NT2/D1 (cell line): ENCODE results near the gene SGK1.

Source experiments
- DNase-seq: peaks from one replicate; pipeline ENCODE4 v3.0.0-alpha.2; 2011; ENCODE audit warnings: low read depth, low spot score
- H3K27me3 ChIP-seq: 2 replicates; pipeline ENCODE4 v1.6.0; 2011; ENCODE audit warnings: mild to moderate bottlenecking; ENCODE audit not compliant: insufficient read length, insufficient read depth
- H3K36me3 ChIP-seq: 2 replicates; pipeline ENCODE4 v1.6.1; 2011; ENCODE audit warnings: mild to moderate bottlenecking, low read length, mixed read lengths; ENCODE audit not compliant: insufficient read depth, insufficient read length
- H3K4me1 ChIP-seq: 2 replicates; pipeline ENCODE4 v1.5.1; 2011; ENCODE audit not compliant: insufficient read depth, insufficient read length
- H3K4me3 ChIP-seq: 2 replicates; pipeline ENCODE4 v1.5.1; 2011; ENCODE audit warnings: low read depth; ENCODE audit not compliant: insufficient read length
- H3K9ac ChIP-seq: 2 replicates; pipeline ENCODE4 v1.6.0; 2011; ENCODE audit warnings: low read depth; ENCODE audit not compliant: insufficient read length
- H3K9me3 ChIP-seq: 2 replicates; pipeline ENCODE4 v1.5.1; 2011; ENCODE audit warnings: mild to moderate bottlenecking, low read length; ENCODE audit not compliant: insufficient read depth
- SUZ12 ChIP-seq: IDR thresholded peaks from 2 replicates; pipeline ENCODE4 v1.6.1; 2011; ENCODE audit not compliant: insufficient read length, insufficient read depth; ENCODE audit errors: extremely low read depth
- YY1 ChIP-seq: IDR thresholded peaks from 2 replicates; pipeline ENCODE4 v1.6.1; 2011; ENCODE audit not compliant: insufficient read length, insufficient read depth
- ZNF274 ChIP-seq: IDR thresholded peaks from 2 replicates; pipeline ENCODE4 v1.6.1; 2011; ENCODE audit warnings: mild to moderate bottlenecking, low read depth, low read length

Gene SGK1

DNA sequence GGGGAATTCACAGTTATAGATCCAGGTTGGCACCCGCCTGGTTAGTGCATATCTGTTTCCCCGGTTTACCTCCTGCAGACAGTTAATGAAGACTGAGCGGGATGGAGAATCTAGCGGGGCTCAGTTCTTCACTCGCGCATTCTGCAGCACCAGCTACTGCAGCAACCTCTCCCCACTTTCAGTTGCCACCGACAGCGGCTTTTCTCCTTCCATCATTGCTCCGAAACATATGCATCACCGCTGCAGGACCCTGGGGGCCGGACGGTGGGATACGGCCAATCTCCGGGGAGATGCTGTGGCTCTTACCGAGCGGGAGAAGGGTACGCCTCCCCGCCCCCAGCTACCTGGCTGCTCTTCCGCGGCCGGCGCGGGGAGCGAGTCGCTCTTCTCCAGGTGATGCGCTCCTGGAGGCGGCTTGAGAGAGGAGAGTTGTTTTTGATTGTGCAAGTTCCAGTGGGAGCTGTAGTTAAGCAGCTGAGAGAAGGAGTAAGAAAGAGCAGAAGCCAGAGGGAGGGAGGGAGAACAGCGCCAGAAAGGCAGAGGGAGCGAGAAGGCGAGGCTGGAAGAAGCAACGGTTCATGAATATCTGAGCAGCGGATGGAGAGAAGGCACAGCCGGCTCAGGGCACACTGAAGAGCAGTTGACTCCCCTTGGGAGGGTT lies at the start of gene SGK1:
TSS of gene SGK1 (minus strand) at position 642 of the 661 bp plus-strand sequence. CDS start 652 bp downstream, outside the sequence.
- no peak for TF ChIP-seq YY1
- no peak for TF ChIP-seq ZNF274
- no peak for TF ChIP-seq SUZ12
- DNase-seq, result peak; percentile 13
- peak within 1 kb of the TSS; percentile 32 for H3K4me3 ChIP-seq
- no peak within 1 kb of the TSS for H3K9ac ChIP-seq
- H3K36me3 ChIP-seq, result no peaks in the 10 kb centered on the region
- no peaks in the 10 kb centered on the region for H3K9me3 ChIP-seq
- H3K4me1 ChIP-seq, result peaks cover 2% of the 10 kb centered on the region
- H3K27me3 ChIP-seq, result peaks cover 17% of the 10 kb centered on the region

DNA sequence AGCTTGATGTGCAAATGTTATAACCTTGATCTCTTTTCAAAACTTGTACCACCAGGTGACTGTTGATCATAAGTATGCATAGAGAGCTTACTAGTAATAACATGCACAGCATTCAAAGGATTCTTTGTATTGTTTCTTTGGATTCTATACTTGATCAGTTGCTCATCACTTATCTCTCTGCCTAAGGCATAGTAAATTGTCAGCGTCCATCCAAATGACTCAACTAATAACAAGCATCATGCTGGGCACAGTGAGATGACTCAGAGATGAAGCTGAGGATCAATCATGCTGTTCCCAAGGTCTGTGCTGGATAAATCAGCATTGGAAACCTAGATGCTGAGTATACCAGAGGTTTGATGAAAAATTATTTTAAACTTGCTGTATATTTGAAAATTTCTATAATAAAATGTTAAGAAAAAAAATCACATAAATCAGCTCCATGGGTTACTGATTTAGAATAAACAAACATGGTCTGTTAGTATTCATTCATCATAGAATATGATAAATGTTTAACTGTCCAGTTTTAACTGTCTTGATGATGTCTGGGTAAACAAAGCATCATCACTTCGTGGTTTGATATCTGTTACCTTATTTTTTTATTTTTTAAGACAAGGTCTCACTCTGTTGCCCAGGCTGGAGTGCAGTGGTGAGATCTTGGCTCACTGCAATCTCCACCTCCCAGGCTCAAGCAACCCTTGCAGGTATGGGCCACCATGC lies 45.6 kb upstream of the SGK1 start:
- no peak for DNase-seq
- Histone ChIP-seq H3K9ac (no peak overlapping the region), H3K9me3 (no peaks in the 10 kb centered on the region), H3K36me3 (no peaks in the 10 kb centered on the region), H3K27me3 (no peaks in the 10 kb centered on the region), H3K4me1 (no peaks in the 10 kb centered on the region), H3K4me3 (no peak overlapping the region)
- TF ChIP-seq SUZ12, result no peak
- no peak for TF ChIP-seq YY1

DNA sequence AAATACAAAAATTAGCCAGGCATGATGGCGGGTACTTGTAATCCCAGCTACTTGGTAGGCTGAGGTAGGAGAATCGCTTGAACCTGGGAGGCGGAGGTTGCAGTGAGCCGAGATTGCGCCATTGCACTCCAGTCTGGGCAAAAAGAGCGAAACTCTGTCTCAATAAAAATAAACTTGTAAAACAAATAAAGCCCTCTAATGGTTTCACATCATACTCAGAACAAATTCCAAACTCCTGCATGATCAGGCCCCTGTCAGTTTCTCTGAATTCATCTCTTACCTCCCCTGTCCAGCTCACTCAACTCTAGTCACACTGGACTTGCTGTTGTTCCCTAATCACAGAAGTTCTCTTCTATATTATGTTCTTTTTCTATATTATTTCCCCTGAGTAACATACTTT lies 43.1 kb upstream of the SGK1 start:
- Histone ChIP-seq H3K4me3 (no peak overlapping the region), H3K9ac (no peak overlapping the region), H3K36me3 (no peaks in the 10 kb centered on the region), H3K27me3 (no peaks in the 10 kb centered on the region), H3K9me3 (no peaks in the 10 kb centered on the region), H3K4me1 (no peaks in the 10 kb centered on the region)
- no peak for DNase-seq
- no peak for TF ChIP-seq SUZ12

DNA sequence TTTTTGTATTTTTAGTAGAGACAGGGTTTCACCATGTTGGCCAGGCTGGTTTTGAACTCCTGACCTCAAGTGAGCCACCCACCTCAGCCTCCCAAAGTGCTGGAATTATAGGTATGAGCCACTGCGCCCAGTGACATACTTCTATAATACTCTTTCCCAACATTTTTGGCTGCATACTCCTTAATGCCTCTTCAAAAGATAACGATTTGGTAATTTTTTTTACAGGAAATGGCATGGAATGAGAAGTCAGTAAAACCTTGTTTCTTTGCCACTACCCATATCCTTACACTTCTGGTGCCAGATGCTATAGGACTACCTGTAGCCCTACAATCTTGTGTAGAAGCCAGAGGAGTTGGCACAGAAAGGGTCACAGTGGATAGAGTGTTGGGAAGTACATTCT lies 41.4 kb upstream of the SGK1 start:
- H3K27me3 ChIP-seq, result no peaks in the 10 kb centered on the region
- no peak overlapping the region for H3K4me3 ChIP-seq
- no peak for DNase-seq
- TF ChIP-seq YY1 (no peak), ZNF274 (no peak), SUZ12 (no peak)
- no peaks in the 10 kb centered on the region for H3K4me1 ChIP-seq
- no peaks in the 10 kb centered on the region for H3K9me3 ChIP-seq
- no peak overlapping the region for H3K9ac ChIP-seq
- H3K36me3 ChIP-seq, result no peaks in the 10 kb centered on the region

DNA sequence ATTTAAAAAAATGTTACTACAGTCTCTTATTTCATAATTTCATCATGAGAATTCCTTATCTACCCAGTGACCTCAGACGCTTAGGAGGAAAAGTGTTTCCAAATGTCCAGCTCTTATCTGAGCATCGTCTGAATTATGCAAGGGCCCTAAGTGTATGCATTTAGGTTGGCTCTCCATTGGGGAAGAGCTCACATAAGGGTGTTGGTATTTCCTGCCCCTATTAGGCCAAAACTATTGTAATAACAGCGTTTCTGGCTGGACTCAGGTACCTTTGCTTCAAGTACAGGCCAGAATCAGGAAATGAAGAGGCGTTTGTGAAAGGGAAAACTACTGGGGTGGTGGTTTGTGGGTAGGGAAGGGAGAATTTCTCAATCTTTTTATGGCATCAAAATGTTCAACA lies 40.4 kb upstream of the SGK1 start:
- no peak for TF ChIP-seq ZNF274
- TF ChIP-seq YY1, result no peak
- TF ChIP-seq SUZ12, result no peak
- Histone ChIP-seq H3K4me3 (no peak overlapping the region), H3K27me3 (no peaks in the 10 kb centered on the region), H3K9me3 (no peaks in the 10 kb centered on the region), H3K9ac (no peak overlapping the region), H3K4me1 (no peaks in the 10 kb centered on the region), H3K36me3 (no peaks in the 10 kb centered on the region)
- DNase-seq, result no peak

DNA sequence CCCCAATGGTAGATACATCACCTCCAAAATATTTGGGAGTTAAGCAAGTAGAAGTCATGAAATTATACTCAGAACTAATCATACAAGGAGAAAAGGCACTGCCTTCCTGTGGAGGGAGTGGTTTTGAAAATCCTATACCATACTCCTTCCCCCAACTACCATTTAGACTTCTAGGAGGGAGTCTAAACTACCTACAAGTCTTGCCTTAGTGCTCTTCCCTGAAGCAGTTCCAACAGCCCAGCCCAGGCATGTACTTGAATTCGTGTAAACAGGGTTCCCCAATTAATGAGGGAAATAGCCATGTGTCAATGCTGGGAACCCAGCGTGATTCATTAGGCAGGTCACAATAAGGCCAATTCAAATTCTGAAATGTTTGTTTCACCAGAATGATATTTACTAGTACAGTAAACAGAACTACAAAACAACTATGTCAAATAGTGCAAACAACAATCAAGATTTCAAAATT lies 39.1 kb upstream of the SGK1 start:
- DNase-seq, result no peak
- TF ChIP-seq ZNF274 (no peak), YY1 (no peak), SUZ12 (no peak)

DNA sequence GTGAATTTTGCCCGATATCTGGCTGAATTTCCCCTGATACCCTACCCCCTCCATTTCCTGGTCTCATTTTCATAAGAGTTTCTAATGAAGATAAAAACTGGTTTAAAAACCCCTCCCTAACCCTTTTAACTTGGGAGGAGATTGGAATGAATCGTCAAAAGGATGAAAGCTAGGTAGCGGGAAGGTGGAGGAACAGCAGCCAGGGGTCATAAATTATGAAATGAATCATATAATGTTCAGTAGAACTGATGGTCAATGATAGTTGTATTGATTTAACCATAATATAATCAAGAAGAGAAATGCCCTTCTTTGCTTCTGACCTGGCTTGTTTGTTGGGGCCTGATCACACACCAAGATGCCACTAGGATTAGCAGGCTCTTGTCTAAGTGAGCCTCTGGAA lies 38.5 kb upstream of the SGK1 start:
- no peaks in the 10 kb centered on the region for H3K27me3 ChIP-seq
- H3K4me3 ChIP-seq, result no peak overlapping the region
- H3K9me3 ChIP-seq, result no peaks in the 10 kb centered on the region
- DNase-seq, result no peak
- no peaks in the 10 kb centered on the region for H3K4me1 ChIP-seq
- H3K36me3 ChIP-seq, result no peaks in the 10 kb centered on the region
- TF ChIP-seq YY1, result no peak
- TF ChIP-seq ZNF274, result no peak
- TF ChIP-seq SUZ12, result no peak
- no peak overlapping the region for H3K9ac ChIP-seq

More for the DNA sequence above, 39.1 kb upstream of the SGK1 start:
- no peaks in the 10 kb centered on the region for H3K36me3 ChIP-seq
- no peaks in the 10 kb centered on the region for H3K4me1 ChIP-seq
- H3K4me3 ChIP-seq, result no peak overlapping the region
- no peak overlapping the region for H3K9ac ChIP-seq
- no peaks in the 10 kb centered on the region for H3K27me3 ChIP-seq
- no peaks in the 10 kb centered on the region for H3K9me3 ChIP-seq
